ENCODE results near the gene PRKN.
"Not testable (repeated sequence)": the region's sequence is repeated elsewhere in the genome, so short reads cannot be mapped to it uniquely, and the experiment has no call there.

- TF ChIP-seq ARNT (IDR thresholded peaks at IDR 0.05); FOXK2 (IDR thresholded peaks at IDR 0.05); HDGF (IDR thresholded peaks at IDR 0.05; ENCODE audit: borderline replicate concordance); ZNF384 (IDR thresholded peaks at IDR 0.05); PKNOX1 (IDR thresholded peaks at IDR 0.05); TARDBP (IDR thresholded peaks at IDR 0.05); BHLHE40 (IDR thresholded peaks at IDR 0.05; ENCODE audit: borderline replicate concordance); ELF4 (IDR thresholded peaks at IDR 0.05); FOXA1 (IDR thresholded peaks at IDR 0.05); L3MBTL2 (conservative IDR thresholded peaks at IDR 0.05); FOXM1 (IDR thresholded peaks at IDR 0.05; ENCODE audit: borderline replicate concordance); SP1 (IDR thresholded peaks at IDR 0.05); SUZ12 (IDR thresholded peaks at IDR 0.05): not testable (repeated sequence)
Observed at GRCh38 chr6:161315246-161315917, 1412.2 kb downstream of the PRKN start.

All from HEK293T (cell line).